Daoy (cell line): ENCODE results near the gene PRKRA. TPM values are rescaled to one million over a fixed set of nuclear protein-coding genes. Genes with fewer than 3 reads are reported as not detected.
"Not testable (repeated sequence)": the region's sequence is repeated elsewhere in the genome, so short reads cannot be mapped to it uniquely, and the experiment has no call there.

ENCODE experiments used
- DNase-seq: peaks from one replicate; pipeline ENCODE4 v3.0.0-alpha.2; 2015; ENCODE audit warnings: low read depth
- total RNA-seq: library from RNA; depleted of rRNA; stranded (reverse); fragments of >200 nt; shearing (Covaris generic); gene quantifications from 2 replicates; pipeline ENCODE4 v1.2.3, GENCODE V29; 2014

The PRKRA gene
- total RNA-seq, 1 experiment from 2014 or later: 27.7 TPM

GRCh38 chr2:178413472-178414265 lies 37.3 kb downstream of the PRKRA start:
- DNase-seq: peak; percentile 82

DNA sequence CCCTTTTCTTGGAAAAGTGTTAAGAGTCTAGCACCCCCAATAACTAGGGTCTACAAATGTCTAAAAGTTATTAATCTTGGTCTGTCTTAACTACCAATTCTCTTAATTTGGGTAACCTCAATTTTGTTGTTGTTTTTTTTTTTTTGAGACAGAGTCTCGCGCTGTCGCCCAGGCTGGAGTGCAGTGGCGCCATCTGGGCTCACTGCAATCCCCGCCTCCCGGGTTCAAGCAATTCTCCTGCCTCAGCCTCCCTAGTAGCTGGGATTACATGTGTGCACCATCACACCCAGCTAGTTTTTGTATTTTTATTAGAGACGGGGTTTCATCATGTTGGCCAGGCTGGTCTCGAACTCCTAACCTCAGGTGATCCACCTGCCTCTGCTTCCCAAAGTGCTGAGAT lies 38.5 kb downstream of the PRKRA start:
- DNase-seq: not testable (repeated sequence)

DNA sequence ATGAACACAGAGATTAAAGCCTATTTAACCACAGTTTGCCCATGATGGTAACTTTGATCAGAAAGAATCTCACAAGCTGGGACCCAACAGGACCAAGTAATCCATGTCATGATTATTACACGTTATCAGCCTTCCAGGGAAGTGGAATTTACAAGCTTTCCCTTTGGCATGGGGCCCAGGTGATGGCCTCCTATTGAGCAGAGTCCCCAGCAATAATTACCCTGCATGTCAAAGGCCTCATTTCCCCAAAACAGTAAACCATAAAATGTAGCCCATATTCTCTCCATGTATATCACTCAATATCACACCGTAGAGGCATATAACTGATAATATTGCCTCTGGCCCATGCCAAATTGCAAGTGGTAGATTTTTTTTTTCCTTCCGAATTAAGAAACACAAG lies 38.9 kb downstream of the PRKRA start:
- DNase-seq: no peak

GRCh38 chr2:178409261-178409660 lies 41.7 kb downstream of the PRKRA start:
- no peak for DNase-seq

DNA sequence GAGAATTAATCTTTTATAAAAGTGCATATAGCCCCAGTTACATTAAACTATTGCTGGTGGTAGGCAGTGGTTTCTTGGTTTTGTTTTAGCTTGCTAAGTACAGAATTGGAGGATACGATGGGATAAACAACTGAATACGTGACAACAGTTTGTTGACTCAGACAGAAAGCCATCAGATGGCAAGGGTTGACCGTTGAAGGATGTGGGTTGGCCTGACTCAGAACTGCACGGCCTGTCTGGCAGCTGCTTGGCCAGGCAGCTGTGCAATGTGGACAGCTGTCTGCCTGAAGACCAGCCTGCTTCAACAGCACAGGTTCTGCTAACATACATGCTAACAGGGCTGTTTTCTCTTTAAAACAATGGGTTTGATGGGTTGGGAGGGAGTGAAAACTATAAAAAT lies 46.6 kb downstream of the PRKRA start:
- DNase-seq: peak; percentile 79

GRCh38 chr2:178403671-178404306 lies 47.2 kb downstream of the PRKRA start:
- DNase-seq: no peak

DNA sequence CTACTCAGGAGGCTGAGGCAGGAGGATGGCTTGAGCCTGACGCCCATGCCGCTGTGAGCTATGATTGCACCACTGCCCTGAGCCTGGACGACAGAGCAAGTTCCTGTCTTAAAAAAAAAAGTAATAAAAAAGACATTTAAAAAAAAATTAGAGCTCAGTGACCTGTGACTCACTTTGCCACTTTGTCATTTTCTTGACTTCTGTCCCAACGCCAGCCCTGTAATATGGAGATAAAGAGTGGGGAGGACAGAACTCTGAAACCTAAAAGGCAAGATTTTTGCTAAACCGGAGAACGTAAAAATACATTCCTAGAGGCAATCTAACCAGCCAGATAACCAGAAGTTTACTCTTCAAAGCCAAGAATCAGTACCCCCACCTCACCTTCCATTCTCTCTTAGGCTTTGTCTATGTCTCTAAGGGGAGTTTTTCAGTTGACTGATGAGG lies 49.0 kb downstream of the PRKRA start:
- no peak for DNase-seq

DNA sequence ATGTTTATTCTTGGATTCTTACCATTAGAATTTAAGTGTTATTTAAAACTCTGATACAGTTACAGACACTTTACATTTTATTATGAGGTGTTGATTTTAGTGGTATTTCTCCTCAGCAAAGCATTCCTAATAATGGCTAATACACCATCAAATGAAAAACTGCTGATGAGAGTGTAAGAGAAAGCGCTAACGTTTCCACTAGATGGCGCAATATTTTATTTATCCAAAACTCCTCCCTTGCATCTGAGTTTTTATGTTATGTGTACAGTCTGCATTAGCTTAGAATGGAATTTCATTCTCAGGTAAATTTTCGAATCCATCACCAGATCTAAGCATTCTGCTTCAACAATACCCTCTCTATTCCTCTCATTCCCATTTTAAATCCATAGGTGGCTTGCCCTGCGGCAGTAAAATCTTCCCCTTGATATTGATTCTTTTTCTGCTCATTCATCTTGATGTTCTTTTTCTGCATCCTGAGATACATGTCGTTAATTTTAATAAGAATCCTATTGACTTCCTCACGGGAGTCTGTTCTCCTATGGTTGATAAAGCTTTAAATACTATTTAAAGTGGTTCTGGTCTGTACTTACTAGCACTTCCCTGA lies 53.9 kb downstream of the PRKRA start:
- peak; percentile 11 for DNase-seq

- DNase-seq: no peak
Observed at GRCh38 chr2:178395941-178396570, 54.9 kb downstream of the PRKRA start.

- no peak for DNase-seq
Observed at GRCh38 chr2:178395295-178395694, 55.7 kb downstream of the PRKRA start.

GRCh38 chr2:178394859-178395258 lies 56.1 kb downstream of the PRKRA start:
- DNase-seq: no peak

GRCh38 chr2:178392215-178392614 lies 58.8 kb downstream of the PRKRA start:
- peak; percentile 9 for DNase-seq

DNA sequence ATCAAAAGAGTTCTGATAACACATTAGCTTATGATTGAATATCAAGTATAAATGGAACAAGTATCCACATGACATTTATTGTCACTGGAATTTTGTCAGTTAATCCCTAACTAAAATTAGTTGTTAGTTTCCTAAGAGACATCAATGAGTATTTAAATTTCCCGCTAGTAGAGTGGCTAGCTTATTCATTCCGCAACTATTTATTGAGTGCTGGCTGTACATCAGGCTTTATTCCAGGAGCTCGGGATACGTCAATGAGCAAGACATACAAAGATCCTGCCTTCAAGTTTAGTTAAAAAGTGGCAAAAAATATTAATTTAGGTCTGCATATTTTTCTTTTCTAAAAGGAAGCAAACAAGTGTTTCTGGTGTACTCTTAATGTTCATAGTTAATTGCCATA lies 59.3 kb downstream of the PRKRA start:
- no peak for DNase-seq

DNA sequence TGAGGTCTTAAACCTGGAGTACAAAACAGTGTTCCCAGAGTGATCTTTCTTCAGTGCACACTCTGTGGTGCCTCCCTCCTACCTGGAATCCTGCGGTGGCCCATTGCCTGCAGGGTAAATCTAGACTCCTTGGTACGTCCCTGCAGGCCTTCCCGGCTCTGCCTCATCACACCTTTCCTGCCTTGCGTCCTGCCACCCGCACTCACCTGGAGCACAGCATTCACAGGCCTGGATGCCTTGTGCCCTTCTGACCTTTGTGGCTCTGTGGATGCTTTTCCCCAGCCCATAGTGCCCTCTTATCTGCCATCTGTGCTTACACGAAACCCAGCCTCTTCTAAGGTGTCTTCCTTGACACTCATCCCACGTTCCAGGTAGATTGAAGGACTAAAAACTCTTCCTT lies 62.7 kb downstream of the PRKRA start:
- DNase-seq: no peak

- no peak for DNase-seq
Observed at GRCh38 chr2:178386986-178387597, 63.9 kb downstream of the PRKRA start.

GRCh38 chr2:178385595-178386148 lies 65.3 kb downstream of the PRKRA start:
- no peak for DNase-seq

- no peak for DNase-seq
Observed at GRCh38 chr2:178383718-178384117, 67.3 kb downstream of the PRKRA start.
